GM23338 (cell line): ENCODE measurements around the gene EXOSC3. TPM values are rescaled to one million over a fixed set of nuclear protein-coding genes. Genes with fewer than 3 reads are reported as not detected.
A peak's percentile ranks its signal among the peaks of the same experiment; 100 is the strongest.

Experiments used
- ATAC-seq: fragments of 200-7000 bp; cut with Tn5 transposase; 3 replicates; pipeline ENCODE4 v1.9.1; 2020
- DNase-seq: peaks from one replicate; pipeline ENCODE4 v3.0.0-alpha.2; 2015; ENCODE audit warnings: low spot score
- H2AFZ ChIP-seq: fragments of 200-600 bp; sonication (generic); 2 replicates; pipeline ENCODE4 v1.8.0; 2016; ENCODE audit warnings: antibody characterized with exemption, mild to moderate bottlenecking, moderate library complexity
- H3F3A ChIP-seq: fragments of 200-600 bp; sonication (generic); replicated peaks from 2 replicates; pipeline ENCODE4 v1.8.0; 2017; ENCODE audit warnings: antibody characterized with exemption, mixed run types, low read depth
- H3K27ac ChIP-seq: fragments of 200-600 bp; sonication (generic); 2 replicates; pipeline ENCODE4 v1.6.1; 2016; ENCODE audit warnings: low read depth
- H3K27me3 ChIP-seq: fragments of 200-600 bp; sonication (generic); 2 replicates; pipeline ENCODE4 v1.8.0; 2016; ENCODE audit warnings: mild to moderate bottlenecking, mixed run types, moderate library complexity; ENCODE audit not compliant: insufficient read depth
- H3K36me3 ChIP-seq: fragments of 200-600 bp; sonication (generic); 2 replicates; pipeline ENCODE4 v1.8.0; 2016; ENCODE audit warnings: mild to moderate bottlenecking; ENCODE audit not compliant: insufficient read depth
- H3K4me1 ChIP-seq: fragments of 200-600 bp; sonication (generic); 2 replicates; pipeline ENCODE4 v1.8.0; 2016; ENCODE audit warnings: mild to moderate bottlenecking, moderate library complexity; ENCODE audit not compliant: insufficient read depth
- H3K4me2 ChIP-seq: fragments of 200-600 bp; sonication (generic); 2 replicates; pipeline ENCODE4 v1.7.1; 2017; ENCODE audit warnings: mixed run types
- H3K4me3 ChIP-seq: fragments of 200-600 bp; sonication (generic); 2 replicates; pipeline ENCODE4 v1.6.1; 2016; ENCODE audit warnings: mixed run types
- H3K79me2 ChIP-seq: fragments of 200-600 bp; sonication (generic); replicated peaks from 2 replicates; pipeline ENCODE4 v1.8.0; 2017; ENCODE audit warnings: mild to moderate bottlenecking; ENCODE audit not compliant: insufficient read depth
- H3K9me2 ChIP-seq: fragments of 200-600 bp; sonication (generic); 2 replicates; pipeline ENCODE4 v1.8.0; 2017; ENCODE audit not compliant: insufficient read depth
- H4K20me1 ChIP-seq: fragments of 200-600 bp; sonication (generic); replicated peaks from 2 replicates; pipeline ENCODE4 v1.8.0; 2017; ENCODE audit warnings: mild to moderate bottlenecking; ENCODE audit not compliant: insufficient read depth
- H3K27ac Mint-ChIP-seq: 2 replicates; pipeline ENCODE4 v1.8.0; 2020; ENCODE audit warnings: inconsistent platforms, mild to moderate bottlenecking, moderate library complexity, mixed read lengths
- H3K27me3 Mint-ChIP-seq: 3 replicates; pipeline ENCODE4 v1.8.0; 2022; ENCODE audit warnings: low read depth, mild to moderate bottlenecking, moderate library complexity, mixed read lengths, inconsistent platforms; ENCODE audit not compliant: insufficient read depth, poor library complexity
- H3K36me3 Mint-ChIP-seq: 3 replicates; pipeline ENCODE4 v1.8.0; 2021; ENCODE audit warnings: low read depth, mild to moderate bottlenecking, inconsistent platforms, moderate library complexity, mixed read lengths
- H3K4me1 Mint-ChIP-seq: 3 replicates; pipeline ENCODE4 v1.8.0; 2020; ENCODE audit warnings: mild to moderate bottlenecking, inconsistent platforms, mixed read lengths
- H3K4me3 Mint-ChIP-seq: 3 replicates; pipeline ENCODE4 v1.8.0; 2021; ENCODE audit warnings: moderate library complexity, mild to moderate bottlenecking, inconsistent platforms, mixed read lengths
- H3K9me3 Mint-ChIP-seq: 3 replicates; pipeline ENCODE4 v1.8.0; 2020; ENCODE audit warnings: moderate library complexity, mild to moderate bottlenecking, inconsistent platforms, mixed read lengths
- CTCF ChIP-seq, 2 experiments: fragments of 200-600 bp in 1 of 2; sonication (generic) in 1 of 2; conservative IDR thresholded peaks; 2 replicates each; pipeline versions ENCODE4 v1.5.1 to v1.6.1; 2016 to 2017; ENCODE audit warnings: antibody characterized with exemption in 2 of 2, low read depth in 2 of 2, mild to moderate bottlenecking in 2 of 2, moderate library complexity in 1 of 2
- EZH2phosphoT487 ChIP-seq: fragments of 200-600 bp; sonication (generic); IDR thresholded peaks from one replicate; pipeline ENCODE4 v1.8.1; 2018; ENCODE audit warnings: antibody characterized with exemption; ENCODE audit not compliant: unreplicated experiment
- POLR2AphosphoS5 ChIP-seq: IDR thresholded peaks from 2 replicates; pipeline ENCODE4 v1.6.1; 2016; ENCODE audit warnings: antibody characterized with exemption, low read depth
- REST ChIP-seq: IDR thresholded peaks from one replicate; pipeline ENCODE4 v1.6.1; 2018; ENCODE audit warnings: antibody characterized with exemption; ENCODE audit not compliant: unreplicated experiment
- STAT1 ChIP-seq: IDR thresholded peaks from one replicate; pipeline ENCODE4 v1.6.1; 2016; ENCODE audit warnings: antibody characterized with exemption; ENCODE audit not compliant: unreplicated experiment
- ZNF331 ChIP-seq: fragments of 250-450 bp; sonication (Bioruptor Pico); IDR thresholded peaks from 2 replicates; pipeline ENCODE4 v1.5.0; 2020; ENCODE audit warnings: low read depth, mild to moderate bottlenecking, moderate library complexity
- ZNF462 ChIP-seq: fragments of 250-450 bp; sonication (Bioruptor Pico); IDR thresholded peaks from 2 replicates; pipeline ENCODE4 v1.5.0; 2020; ENCODE audit warnings: mild to moderate bottlenecking, moderate library complexity
- polyA plus RNA-seq: library from polyadenylated mRNA; unstranded; fragments of >200 nt; fragmentation: Nextera tagmentation; extraction: Ambion mirVana; gene quantifications from 2 replicates; pipeline ENCODE4 v1.2.1, GENCODE V29; 2016
- total RNA-seq: library from RNA; depleted of rRNA; stranded (reverse); fragments of >200 nt; shearing (Covaris generic); gene quantifications from 2 replicates; pipeline ENCODE4 v1.2.3, GENCODE V29; 2014

EXOSC3 gene
- total and polyA plus RNA-seq, 2 experiments from 2014 or later, result 62.3 to 149 TPM

GRCh38 chr9:37769995-37770394, 14.9 kb downstream of the EXOSC3 start:
- DNase-seq, result no peak
- no peak for ATAC-seq
- no peak overlapping the region for H3K4me3 ChIP-seq
- H2AFZ ChIP-seq, result no peak overlapping the region
- H3K4me1 ChIP-seq, result no peaks in the 10 kb centered on the region
- H3K36me3 ChIP-seq, result no peaks in the 10 kb centered on the region
- H3K4me2 ChIP-seq, result no peak overlapping the region
- H3F3A ChIP-seq, result no peaks in the 10 kb centered on the region
- H4K20me1 ChIP-seq, result peaks cover 6% of the 10 kb centered on the region; the same call in 1 of the 2 replicates
- H3K9me3 Mint-ChIP-seq, result 0 out of 3 replicates have a peak, but pooled peaks cover 3% of the 10 kb centered on the region
- no peaks in the 10 kb centered on the region for H3K9me2 ChIP-seq
- no peak overlapping the region for H3K4me3 Mint-ChIP-seq
- H3K27me3 ChIP-seq, result no peaks in the 10 kb centered on the region
- peak overlapping the region; percentile 45; the same call in 1 of the 2 replicates for H3K27ac ChIP-seq
- peaks cover 11% of the 10 kb centered on the region; the same call in 2 of the 3 replicates for H3K36me3 Mint-ChIP-seq
- H3K27me3 Mint-ChIP-seq, result no peaks in the 10 kb centered on the region
- H3K27ac Mint-ChIP-seq, result no peak overlapping the region
- TF ChIP-seq POLR2AphosphoS5 (no peak), EZH2phosphoT487 (no peak), ZNF331 (CRISPR knock-in tag) (no peak), CTCF (conservative IDR thresholded peaks at IDR 0.05; ENCODE audit: low read depth in 2 of 2) (no peak), REST (no peak), ZNF462 (CRISPR knock-in tag) (no peak), STAT1 (no peak)
- no peaks in the 10 kb centered on the region for H3K79me2 ChIP-seq
- H3K4me1 Mint-ChIP-seq, result no peaks in the 10 kb centered on the region
